Lung (tissue), 16 donors: ENCODE data around the gene GPR22. TPM values are rescaled to one million over a fixed set of nuclear protein-coding genes. Genes with fewer than 3 reads are reported as not detected.

Source experiments
- ATAC-seq: fragments of 200-7000 bp; cut with Tn5 transposase; one replicate; pipeline ENCODE4 v1.9.1; 2020; ENCODE audit warnings: moderate number of reproducible peaks; ENCODE audit not compliant: insufficient read depth, low FRiP score
- DNase-seq, 3 donors: peaks; one replicate each; pipeline ENCODE4 v3.0.0-alpha.2; 2013 to 2017
- H3K27ac ChIP-seq, 2 donors: one replicate each; pipeline ENCODE4 v1.5.1; 2013; ENCODE audit warnings: mild to moderate bottlenecking in 2 of 2, moderate library complexity in 2 of 2, control low read depth in 1 of 2, inconsistent platforms in 1 of 2, low read depth in 1 of 2, low read length in 1 of 2
- H3K27me3 ChIP-seq, 3 donors: one replicate each; pipeline ENCODE4 v1.5.1; 2013; ENCODE audit warnings: low read length in 2 of 3; ENCODE audit not compliant: control insufficient read depth in 3 of 3, insufficient read depth in 3 of 3
- H3K36me3 ChIP-seq, 4 donors: one replicate each; pipeline ENCODE4 v1.5.1; 2013; ENCODE audit warnings: low read length in 4 of 4, mild to moderate bottlenecking in 1 of 4, moderate library complexity in 1 of 4; ENCODE audit not compliant: control insufficient read depth in 4 of 4, insufficient read depth in 4 of 4
- H3K4me1 ChIP-seq, 5 donors: one replicate each; pipeline ENCODE4 v1.5.1; 2013; ENCODE audit warnings: low read length in 5 of 5, mild to moderate bottlenecking in 2 of 5, moderate library complexity in 1 of 5; ENCODE audit not compliant: control insufficient read depth in 5 of 5, insufficient read depth in 5 of 5
- H3K4me3 ChIP-seq: one replicate; pipeline ENCODE4 v1.5.1; 2013; ENCODE audit warnings: mild to moderate bottlenecking, control low read depth, moderate library complexity
- H3K9ac ChIP-seq, 2 donors: one replicate each; pipeline ENCODE4 v1.5.1; 2013; ENCODE audit warnings: low read length in 2 of 2, control low read depth in 1 of 2; ENCODE audit not compliant: insufficient read depth in 1 of 2
- H3K9me3 ChIP-seq, 4 donors: one replicate each; pipeline ENCODE4 v1.5.1; 2013; ENCODE audit warnings: low read length in 3 of 4, mild to moderate bottlenecking in 1 of 4, moderate library complexity in 1 of 4; ENCODE audit not compliant: control insufficient read depth in 4 of 4, insufficient read depth in 3 of 4
- CTCF ChIP-seq: IDR thresholded peaks from 2 replicates; pipeline ENCODE4 v1.5.1; 2012; ENCODE audit warnings: mild to moderate bottlenecking; ENCODE audit errors: control extremely low read depth, extremely low read depth
- WGBS, 2 donors: extraction: QIAGEN DNeasy Blood & Tissue Kit; methylation state at CpG; one replicate each; pipeline ENCODE4 v1.1.7; 2013; 5-methylcytosine and 5-hydroxymethylcytosine counted together
- long read RNA-seq, 5 donors: transcript quantifications; one replicate each; lab custom pipeline, GENCODE V29; 2026
- polyA plus RNA-seq, 2 donors: library from polyadenylated mRNA; stranded (reverse); fragments of 200-250 nt; gene quantifications; one replicate each; pipeline ENCODE4 v1.2.1, GENCODE V29; 2013
- total RNA-seq, 2 donors: library from RNA; depleted of rRNA in 1 of 2; stranded (reverse); fragments of >200 nt in 1 of 2; gene quantifications; one replicate each; pipeline ENCODE4 v1.2.1, GENCODE V29; 2014 to 2021
- donor health status: control.
- donor health status: control.
- donor health status: Bipolar disorder and iron deficiency.
- donor health status: healthy.
- donor health status: DM: yes; HTN: yes; CAD: no.

GPR22 gene
- total RNA-seq: not detected
- not detected for polyA plus RNA-seq
- long read RNA-seq, donor 1, partial matches to known transcripts: 0 of 7 reads
- long read RNA-seq, donor 1, other reads (novel, unspliced or antisense): 7 of 7 reads
- long read RNA-seq, donor 2: 0 reads
- long read RNA-seq, donor 3: 0 reads
- long read RNA-seq, donor 4: 0 reads
- long read RNA-seq, donor 5: 0 reads

GRCh38 chr7:107469929-107470328 is at the start of gene GPR22:
TSS of gene GPR22 (plus strand) at chr7:107470057. CDS start at chr7:107474061, 4,004 bp downstream.
- no peak within 1 kb of the TSS for H3K9ac ChIP-seq
- no peaks in the 10 kb centered on the region for H3K27me3 ChIP-seq
- TF ChIP-seq CTCF: no peak
- ATAC-seq (no peak), DNase-seq (no peak)
- H3K9me3 ChIP-seq: no peaks in the 10 kb centered on the region
- peaks cover 0 to 12% (median 0%) of the 10 kb centered on the region in 5 donors for H3K4me1 ChIP-seq
- H3K27ac ChIP-seq: peak within 1 kb of the TSS in 1 of 2 donors; percentile 56
- no peak within 1 kb of the TSS for H3K4me3 ChIP-seq
- no peaks in the 10 kb centered on the region for H3K36me3 ChIP-seq
- WGBS, 2 donors: 93 to 95% methylated on average over 4 of the region's 4 CpGs

GRCh38 chr7:107427462-107427861 is 42.4 kb upstream of the GPR22 start:
- ATAC-seq (no peak), DNase-seq (no peak)
- Histone ChIP-seq H3K36me3 (peaks cover 0 to 2% (median 0%) of the 10 kb centered on the region in 4 donors), H3K4me3 (no peak overlapping the region), H3K27ac (no peak overlapping the region), H3K27me3 (no peaks in the 10 kb centered on the region), H3K9me3 (no peaks in the 10 kb centered on the region), H3K4me1 (no peaks in the 10 kb centered on the region), H3K9ac (no peak overlapping the region)
- 95 to 96% methylated on average over 5 of the region's 5 CpGs for WGBS, 2 donors
- TF ChIP-seq CTCF: no peak

GRCh38 chr7:107428642-107429041 is 41.2 kb upstream of the GPR22 start:
- TF ChIP-seq CTCF: no peak
- Histone ChIP-seq H3K27ac (no peak overlapping the region), H3K36me3 (peaks cover 0 to 5% (median 0%) of the 10 kb centered on the region in 4 donors), H3K9me3 (no peaks in the 10 kb centered on the region), H3K27me3 (no peaks in the 10 kb centered on the region), H3K4me1 (no peaks in the 10 kb centered on the region), H3K9ac (no peak overlapping the region), H3K4me3 (no peak overlapping the region)
- WGBS, 2 donors: 96 to 98% methylated on average over 1 of the region's 1 CpG
- ATAC-seq (no peak), DNase-seq (no peak)

GRCh38 chr7:107430057-107430456 is 39.8 kb upstream of the GPR22 start:
- Histone ChIP-seq H3K36me3 (peaks cover 0 to 5% (median 0%) of the 10 kb centered on the region in 4 donors), H3K9me3 (no peaks in the 10 kb centered on the region), H3K4me3 (no peak overlapping the region), H3K4me1 (no peaks in the 10 kb centered on the region), H3K27me3 (no peaks in the 10 kb centered on the region), H3K9ac (no peak overlapping the region), H3K27ac (no peak overlapping the region)
- ATAC-seq (no peak), DNase-seq (no peak)
- TF ChIP-seq CTCF: no peak
